Loucy (cell line): Measurements from ENCODE around the gene GPR35.

ENCODE experiments used
- CTCF ChIP-seq: fragments of 200-600 bp; sonication (generic); conservative IDR thresholded peaks from 2 replicates; pipeline ENCODE4 v1.5.1; 2014; ENCODE audit warnings: mild to moderate bottlenecking, antibody characterized with exemption, low read length
- EZH2phosphoT487 ChIP-seq: fragments of 200-600 bp; IDR thresholded peaks from 2 replicates; pipeline ENCODE4 v1.6.1; 2018; ENCODE audit warnings: antibody characterized with exemption, mild to moderate bottlenecking, moderate library complexity, borderline replicate concordance

- TF ChIP-seq CTCF (no peak), EZH2phosphoT487 (no peak)
These were observed 20.2 kb upstream of the GPR35 start for GRCh38 chr2:240604939-240605716.
